IPS-18c (cell line): ENCODE measurements around the gene RTP5.

Experiments used
- H3K4me3 ChIP-seq: 2 replicates; pipeline ENCODE4 v1.7.0; 2013; ENCODE audit warnings: low read depth, mild to moderate bottlenecking, low read length, moderate library complexity; ENCODE audit not compliant: insufficient read depth
- H3K9me3 ChIP-seq: one replicate; pipeline ENCODE4 v1.6.1; 2013; ENCODE audit warnings: mild to moderate bottlenecking, low read length, moderate library complexity; ENCODE audit not compliant: control insufficient read depth, insufficient read depth

RTP5 gene

DNA sequence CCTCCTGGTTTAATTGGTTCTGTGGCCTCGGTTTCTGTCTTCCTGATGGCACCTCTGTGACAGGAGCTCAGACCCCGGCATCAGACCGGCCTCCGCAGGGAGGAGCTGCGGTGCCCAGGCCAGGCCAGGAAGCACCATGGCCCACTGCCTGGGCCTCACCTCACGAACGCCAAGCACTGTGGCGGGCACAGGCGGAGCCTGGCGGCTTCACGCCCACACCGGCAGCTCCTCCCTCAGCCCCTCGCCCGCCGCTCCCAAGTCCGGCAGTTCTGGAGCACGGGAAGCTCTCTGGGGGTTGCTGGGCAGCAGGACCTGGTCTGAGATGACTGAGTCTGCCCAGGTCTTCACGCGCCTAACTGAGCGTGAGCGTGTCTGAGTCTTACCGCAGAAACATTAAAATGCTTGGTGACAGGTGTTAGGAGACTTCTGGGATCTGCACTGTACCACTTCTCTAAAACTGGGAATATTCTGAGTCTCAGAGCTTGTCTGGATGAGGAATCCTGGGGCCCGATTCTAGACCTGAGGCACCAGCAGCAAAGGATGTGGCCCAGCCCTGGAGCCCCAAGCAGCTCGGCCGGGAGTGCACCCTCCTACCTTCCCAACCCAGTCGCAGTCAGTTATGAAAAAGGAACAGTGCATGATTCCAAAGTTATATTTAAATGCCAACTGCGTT, 21.9 kb downstream of the RTP5 start:
- Histone ChIP-seq H3K4me3 (no peak overlapping the region), H3K9me3 (no peaks in the 10 kb centered on the region)

DNA sequence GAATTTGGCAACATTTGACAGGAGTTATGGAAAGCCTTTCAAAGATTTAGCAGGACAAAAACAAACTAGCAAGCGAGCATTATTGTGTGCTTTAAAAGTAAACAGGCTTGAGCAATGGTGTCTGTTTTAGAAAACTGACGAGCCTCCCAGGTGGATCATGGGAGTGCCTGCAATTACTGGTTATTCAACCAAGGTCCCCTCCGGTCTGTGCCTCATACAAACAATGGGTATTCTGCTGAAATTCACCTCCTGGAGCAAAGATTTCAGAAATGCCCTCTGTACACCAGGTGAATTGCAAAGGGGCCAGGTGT, 22.4 kb downstream of the RTP5 start:
- no peaks in the 10 kb centered on the region for H3K9me3 ChIP-seq
- no peak overlapping the region for H3K4me3 ChIP-seq

DNA sequence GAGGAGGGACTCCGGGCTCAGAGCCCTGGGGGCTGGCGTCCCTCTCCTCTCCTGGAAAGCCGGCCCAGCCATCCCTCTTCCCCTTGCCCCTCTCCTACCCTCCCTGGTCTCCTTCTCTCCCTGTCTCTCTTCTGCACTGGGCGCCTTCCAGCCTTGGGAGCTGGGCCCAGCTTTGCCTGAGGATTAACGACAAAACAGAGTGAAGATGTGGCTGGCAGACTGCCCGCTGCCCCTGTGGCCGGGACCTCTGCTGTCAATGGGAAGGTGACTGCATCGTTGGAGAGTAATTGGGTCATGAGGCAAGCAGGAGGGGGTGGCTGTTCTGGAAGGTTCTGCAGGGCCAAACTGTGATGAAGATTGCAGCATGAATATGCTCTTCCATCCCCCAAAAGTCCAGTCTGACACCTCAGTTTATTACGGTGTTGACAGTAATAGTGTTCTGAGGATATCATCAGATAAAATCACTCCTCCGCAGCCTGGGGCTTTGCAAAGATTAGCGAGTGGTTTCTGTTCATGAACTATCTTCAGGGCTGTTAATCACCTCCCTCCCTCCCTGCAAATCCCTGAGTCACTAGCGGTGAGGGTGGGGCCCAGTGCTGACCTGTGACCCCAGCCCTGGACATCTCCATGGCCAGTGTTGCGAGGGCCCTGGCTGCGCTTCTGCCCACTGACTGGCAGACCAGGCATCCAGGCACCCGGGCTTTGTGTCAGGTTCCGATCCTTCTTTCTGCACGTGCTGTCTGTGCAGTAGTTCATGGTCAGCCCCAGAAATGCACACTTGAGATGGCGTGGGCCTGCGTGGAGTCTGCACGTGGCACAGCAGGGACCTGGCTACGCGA, 23.0 kb downstream of the RTP5 start:
- Histone ChIP-seq H3K9me3 (no peaks in the 10 kb centered on the region), H3K4me3 (no peak overlapping the region)

DNA sequence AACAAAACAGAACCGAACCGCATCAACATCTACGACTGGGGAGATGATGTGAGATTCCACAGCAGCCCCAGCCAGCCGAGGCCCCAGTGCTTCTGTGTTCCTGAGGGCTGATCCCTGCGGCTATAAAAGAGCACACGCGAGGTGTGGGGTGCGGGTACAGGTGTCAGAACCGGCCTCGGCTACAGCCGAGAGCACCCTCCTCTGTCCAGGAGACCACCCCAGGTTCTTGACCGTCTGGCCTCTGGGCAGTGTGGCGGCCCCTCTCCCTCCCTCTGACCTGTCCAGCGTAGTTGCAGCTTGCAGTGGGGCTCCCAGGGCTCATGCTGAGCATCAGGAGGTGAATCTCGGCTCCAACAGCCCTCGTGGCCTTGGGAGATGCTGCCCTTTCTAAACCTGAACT, 23.7 kb downstream of the RTP5 start:
- Histone ChIP-seq H3K4me3 (no peak overlapping the region), H3K9me3 (no peaks in the 10 kb centered on the region)

DNA sequence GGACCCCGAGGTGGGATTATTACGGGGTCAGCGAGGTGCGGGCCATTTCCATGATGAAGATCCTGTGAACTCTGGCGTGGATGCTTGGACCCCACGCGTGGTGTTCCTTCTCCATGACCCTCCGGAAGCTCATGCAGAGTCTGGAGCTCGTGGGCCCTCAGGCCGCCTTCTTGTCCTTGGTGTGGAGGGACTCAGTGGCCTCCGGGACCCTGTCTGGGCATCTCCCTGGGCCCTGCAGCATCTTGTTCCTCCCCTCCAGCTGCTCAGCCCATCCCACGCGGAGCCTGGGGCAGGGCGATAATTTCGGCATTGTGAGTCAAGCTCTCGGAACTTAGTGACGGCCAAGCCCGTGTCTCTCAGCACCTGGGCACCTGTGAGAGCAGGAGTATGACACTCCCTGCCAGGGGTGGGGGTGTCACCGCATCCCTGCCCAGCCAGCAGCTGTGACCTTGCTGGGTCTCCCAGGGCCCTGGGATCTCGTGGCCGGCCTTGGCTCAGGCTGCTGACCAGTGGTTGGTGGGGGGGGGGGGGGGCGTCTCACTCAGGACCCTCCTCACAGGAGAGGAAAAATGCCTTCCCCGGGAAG, 24.6 kb downstream of the RTP5 start:
- H3K4me3 ChIP-seq, result no peak overlapping the region
- H3K9me3 ChIP-seq, result no peaks in the 10 kb centered on the region

DNA sequence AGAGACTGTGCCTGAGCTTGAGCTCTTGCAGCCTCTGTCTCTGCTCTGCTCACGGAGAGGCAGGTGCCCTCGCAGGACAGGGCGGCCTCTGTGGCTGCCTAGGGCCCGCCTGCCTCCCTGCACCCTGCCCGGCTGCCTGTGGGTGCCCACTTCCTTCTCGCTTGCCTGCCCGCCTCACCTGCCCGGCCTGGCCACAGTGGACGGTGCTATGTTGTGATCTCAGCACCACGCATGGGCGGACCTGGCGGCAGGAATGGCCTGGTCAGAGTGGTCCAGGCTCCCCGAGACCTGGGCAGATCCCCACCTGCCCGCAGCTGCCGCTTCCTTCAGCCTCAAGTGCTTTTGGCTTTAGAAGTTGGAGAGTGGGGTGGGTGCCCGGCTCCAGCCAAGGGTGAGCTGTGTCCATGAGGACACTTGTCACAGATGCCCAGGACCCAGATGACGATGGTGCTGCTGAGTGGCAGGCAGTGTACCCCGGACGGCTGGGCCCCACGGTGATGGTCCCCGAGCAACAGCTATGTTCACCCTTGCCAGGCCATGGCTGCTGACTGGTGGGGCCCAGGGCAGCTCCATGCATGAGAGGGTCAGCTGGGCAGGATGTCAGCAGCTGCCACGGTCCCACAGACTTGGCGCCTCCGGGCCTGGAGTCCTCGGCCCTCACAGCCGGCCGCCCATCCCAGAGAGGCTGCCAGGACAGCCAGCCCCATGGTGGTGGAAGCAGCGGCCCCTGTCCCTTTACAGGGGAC, 25.3 kb downstream of the RTP5 start:
- Histone ChIP-seq H3K4me3 (no peak overlapping the region), H3K9me3 (no peaks in the 10 kb centered on the region)

DNA sequence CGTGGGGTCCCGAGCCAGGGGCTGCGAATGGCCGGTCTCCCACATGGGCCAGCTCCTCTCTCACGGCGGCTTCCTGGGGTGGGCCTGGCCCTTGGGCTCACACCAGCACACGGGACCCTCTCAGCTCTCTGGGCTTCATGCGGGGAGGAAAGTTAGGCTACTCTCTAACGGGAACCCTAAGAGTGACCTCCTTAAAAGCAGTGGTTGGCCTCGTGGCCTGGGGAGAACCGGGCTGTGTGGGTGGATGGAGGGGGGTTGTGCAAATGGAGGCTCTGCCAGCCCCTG, 25.8 kb downstream of the RTP5 start:
- Histone ChIP-seq H3K9me3 (no peaks in the 10 kb centered on the region), H3K4me3 (no peak overlapping the region)

DNA sequence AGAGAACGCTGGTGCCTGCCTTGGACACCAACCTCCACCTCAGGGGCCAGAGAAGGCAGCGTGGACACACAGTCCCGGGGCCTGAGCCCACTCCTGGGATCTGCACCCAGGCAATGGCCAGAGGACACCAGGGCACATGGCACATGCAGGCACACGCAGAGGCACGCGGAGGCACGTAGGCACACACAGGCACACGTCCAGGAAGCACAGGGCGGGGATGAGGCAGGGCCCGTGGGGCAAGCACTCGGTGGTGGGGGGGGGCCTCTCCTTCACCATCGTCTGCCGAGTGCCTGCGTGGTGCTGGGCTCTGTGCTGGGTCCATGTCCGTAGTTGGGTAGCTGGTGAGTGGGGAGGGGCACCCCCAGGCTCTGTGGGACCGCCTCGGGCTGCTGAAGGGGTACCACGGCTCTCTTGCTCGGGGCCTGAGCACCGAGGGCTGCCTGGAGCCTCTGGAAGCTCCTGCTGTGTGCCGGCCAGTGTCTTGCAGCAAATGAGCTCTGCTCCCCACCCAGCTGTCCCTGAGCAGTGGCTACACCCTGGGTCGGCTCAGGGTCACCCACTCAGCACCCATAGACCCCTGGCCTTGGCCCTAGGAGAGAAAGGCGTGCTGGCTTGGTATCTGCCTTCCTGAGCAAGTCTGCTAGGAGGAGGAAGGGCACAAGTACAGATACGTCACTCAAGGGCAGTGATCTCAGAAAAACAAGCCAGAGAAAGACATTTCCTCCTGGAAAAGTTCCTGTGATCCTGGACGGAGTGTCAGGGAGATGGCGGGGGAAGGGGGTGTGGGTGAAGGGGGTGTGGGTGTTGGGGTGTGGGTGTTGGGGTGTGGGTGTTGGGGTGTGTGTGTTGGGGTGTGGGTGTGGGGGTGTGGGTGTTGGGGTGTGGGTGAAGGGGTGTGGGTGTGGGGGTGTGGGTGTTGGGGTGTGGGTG, 26.4 kb downstream of the RTP5 start:
- H3K9me3 ChIP-seq, result no peaks in the 10 kb centered on the region
- H3K4me3 ChIP-seq, result no peak overlapping the region

DNA sequence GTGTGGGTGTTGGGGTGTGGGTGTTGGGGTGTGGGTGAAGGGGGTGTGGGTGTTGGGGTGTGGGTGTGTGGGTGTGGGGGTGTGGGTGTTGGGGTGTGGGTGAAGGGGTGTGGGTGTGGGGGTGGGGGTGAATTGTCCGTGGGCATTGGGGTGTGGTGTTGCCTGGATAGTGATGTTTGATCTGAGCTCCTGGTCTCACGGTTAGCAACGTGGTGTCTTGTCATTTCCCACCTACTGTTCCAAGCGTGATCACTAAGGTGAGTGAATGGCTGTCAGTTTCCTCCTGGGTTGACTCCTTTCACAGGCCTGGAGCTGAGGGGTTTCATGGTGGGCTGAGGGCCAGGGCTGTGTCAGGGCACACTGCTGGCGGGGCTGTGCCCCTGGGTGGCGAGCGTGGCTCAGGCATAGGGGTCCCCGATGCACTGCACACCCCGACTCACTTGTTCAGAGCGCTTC, 27.2 kb downstream of the RTP5 start:
- Histone ChIP-seq H3K4me3 (no peak overlapping the region), H3K9me3 (no peaks in the 10 kb centered on the region)

DNA sequence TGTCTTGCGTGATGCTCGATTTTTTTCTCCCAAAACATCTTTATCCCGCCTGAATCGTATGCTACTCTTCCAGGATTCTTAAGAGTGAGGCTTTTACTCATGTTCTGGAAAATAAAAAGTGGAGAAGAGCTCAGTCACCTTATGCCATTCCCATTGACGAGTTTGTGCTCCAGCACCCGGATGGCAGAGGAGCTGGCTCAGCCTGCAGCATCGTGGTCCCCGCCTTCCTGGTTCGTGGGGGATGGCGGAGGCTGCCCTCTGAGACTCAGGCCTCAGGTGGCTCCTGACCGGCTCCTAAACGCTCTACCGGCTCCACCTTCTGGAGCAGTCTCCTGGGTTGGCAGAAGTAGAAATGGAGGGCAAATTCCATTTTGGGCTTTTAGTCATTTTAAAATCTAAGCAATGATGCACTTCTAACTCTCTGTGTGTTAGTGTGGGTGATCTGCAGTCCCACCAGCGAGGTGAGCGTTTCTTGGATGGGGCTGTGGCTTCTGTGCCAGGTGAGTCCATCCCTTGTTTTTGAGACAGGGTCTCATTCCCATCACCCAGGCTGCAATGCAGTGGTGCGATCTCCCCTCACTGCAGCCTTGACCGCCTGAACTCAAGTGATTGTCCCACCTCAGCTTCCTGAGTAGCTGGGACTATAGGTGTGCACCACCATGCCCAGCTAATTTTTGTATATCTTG, 27.8 kb downstream of the RTP5 start:
- Histone ChIP-seq H3K9me3 (no peaks in the 10 kb centered on the region), H3K4me3 (no peak overlapping the region)

DNA sequence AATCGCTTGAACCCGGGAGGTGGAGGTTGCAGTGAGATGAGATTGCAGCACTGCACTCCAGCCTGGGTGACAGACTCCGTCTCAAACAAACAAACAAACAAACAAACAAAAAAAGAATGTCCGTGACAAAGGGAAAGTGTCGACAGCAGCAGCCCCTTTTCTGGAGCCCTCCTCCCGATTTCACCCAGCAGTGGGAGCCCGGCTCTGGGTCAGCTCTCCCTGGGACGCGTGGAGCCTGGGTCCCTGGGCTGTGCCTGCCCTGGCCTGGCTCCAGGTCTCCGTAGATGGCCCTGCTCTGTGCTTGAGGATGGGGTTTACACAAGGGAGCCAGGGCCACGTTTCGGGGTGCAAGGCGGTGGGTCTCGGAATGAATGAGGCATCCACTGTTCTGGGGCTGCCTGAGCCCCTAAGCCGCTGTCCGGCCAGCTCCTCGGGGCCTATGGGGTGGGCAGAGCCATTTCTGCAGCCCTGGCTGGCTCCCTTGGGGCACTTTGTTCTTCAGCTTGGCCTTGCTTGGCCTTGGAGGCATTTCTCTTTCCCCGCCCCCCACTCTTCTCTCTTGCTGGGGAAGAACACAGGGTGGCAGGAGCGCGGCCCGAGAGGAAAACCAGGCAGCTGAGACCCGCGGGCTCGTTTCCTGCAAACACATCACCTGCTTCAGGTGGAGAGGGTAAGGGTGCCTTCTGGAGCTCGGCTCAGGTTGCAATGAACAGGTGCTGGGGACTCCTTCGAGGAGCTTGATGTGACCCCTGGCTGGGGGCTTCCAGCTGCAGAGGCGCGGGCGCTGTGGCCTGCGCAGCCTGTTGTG, 29.1 kb downstream of the RTP5 start:
- Histone ChIP-seq H3K9me3 (no peaks in the 10 kb centered on the region), H3K4me3 (no peak overlapping the region)

DNA sequence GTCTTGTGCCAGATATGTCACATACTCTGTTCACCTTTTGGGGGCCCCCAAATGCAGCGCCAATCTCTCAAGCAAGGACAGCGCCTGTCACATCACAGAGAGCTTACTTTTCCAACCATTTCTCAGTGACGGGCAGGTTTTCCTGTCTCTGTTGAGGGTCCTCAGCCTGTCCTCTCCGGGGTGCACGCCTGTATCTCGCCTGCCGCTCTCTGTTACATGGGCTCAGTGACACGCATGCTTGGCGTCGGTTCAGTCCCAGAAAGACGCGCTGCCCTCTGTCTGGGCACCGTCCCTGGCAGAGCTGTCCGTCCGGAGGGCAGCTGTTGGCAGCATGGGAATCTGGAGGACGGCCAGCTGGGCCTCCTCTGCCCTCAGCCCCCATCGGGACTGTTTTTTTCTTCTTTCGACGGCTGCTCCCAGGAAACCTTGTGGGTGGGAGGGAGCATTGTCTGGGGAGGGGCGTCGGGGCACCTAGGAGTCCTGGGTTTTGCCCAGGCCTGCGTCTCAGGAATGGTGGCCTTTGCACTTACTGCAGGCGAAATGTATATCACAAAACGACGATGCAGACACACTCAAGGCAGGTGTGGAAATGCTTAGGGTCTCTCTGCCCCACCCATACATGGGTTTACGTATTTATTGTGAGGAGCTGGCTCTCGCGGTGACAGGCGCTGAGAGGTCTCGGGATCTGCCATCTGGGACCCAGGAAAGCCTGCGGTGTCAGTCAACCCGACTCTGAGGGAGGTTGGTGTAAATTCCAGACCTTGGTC, 30.9 kb downstream of the RTP5 start:
- Histone ChIP-seq H3K9me3 (no peaks in the 10 kb centered on the region), H3K4me3 (no peak overlapping the region)

DNA sequence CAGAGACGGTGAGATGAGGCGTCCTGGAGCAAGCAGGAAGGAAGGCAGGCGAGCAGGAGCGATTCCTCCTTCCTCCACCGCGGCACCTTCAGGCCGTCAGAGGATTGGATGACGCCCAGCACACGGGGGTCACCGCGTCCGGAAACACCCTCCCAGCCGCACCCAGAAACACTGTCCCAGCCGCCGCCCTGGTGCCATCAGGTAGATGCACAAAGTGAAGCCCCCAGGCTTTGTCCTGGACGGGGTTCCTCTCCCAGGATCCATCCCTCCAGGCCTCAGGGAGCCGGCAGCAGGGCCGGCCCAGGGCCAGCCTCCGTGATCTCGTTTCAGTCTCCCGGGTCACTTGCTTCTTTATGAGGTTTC, 31.5 kb downstream of the RTP5 start:
- no peaks in the 10 kb centered on the region for H3K9me3 ChIP-seq

DNA sequence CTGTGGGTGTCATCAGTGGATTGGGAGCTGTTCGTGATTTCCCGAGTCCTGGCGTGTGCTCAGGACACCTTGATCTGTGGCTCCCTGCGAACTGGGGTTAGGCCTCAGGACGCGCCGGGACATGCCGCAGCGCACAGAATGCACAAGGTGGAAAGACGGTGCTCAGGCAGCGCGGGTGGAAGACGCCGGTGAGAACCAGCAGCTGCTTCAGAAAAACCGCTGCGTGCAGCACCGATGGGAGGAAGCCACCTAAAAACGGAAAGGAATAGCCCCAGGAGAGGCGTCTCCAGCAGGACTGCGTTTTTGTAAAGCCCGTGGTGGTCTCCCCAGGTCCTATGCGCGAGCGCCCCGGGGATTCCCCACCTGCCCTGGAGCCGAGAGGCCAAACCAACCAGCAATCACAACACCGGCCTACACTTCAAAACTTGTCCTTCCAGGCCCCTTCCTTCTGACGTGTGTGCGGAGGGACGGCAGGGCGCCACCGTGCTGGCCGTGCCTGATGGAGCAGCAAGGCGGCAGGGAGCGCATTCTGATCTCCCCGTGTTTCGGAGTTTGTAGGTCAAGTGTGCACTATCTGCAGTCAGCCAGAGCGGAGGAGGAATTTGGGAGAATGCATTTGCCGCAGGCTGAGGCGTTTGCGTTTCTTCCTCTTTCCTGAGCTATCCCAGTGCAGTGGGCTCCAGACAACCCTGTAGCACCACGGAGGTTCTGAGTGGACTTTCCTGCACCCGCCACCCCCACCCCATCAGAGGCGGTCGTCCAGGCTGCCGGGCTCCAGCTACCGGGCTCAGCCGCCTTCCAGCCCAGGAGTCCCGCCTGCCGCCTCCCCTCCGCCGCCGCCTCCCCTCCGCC, 32.2 kb downstream of the RTP5 start:
- Histone ChIP-seq H3K4me3 (no peak overlapping the region), H3K9me3 (no peaks in the 10 kb centered on the region)

More for the DNA sequence above, 31.5 kb downstream of the RTP5 start:
- no peak overlapping the region for H3K4me3 ChIP-seq
